ENCODE data around the gene RFTN1.

DNA sequence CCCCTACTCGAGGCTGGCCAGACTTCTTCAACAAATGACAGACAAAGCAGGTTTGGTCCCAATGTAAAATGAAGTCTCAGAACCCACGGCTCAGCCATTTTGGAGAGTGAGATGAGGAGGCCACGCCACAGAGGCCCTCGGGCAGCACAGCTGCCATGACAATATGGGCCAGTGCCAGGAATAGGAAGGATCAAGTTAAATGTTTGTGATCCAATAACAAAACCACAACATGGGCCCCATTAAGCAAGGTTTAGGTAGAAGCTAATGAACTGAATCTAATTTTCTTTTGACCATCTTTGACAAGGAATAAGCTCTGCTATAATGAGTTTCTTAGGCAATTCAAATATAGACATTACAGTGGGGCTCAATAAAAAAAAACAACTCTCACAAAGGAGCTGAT is 52.6 kb downstream of the RFTN1 start:
- no peak for TF ChIP-seq POLR2A (IDR thresholded peaks at IDR 0.05; ENCODE audit: low read depth, low read length)
- TF ChIP-seq, protein P1, sequence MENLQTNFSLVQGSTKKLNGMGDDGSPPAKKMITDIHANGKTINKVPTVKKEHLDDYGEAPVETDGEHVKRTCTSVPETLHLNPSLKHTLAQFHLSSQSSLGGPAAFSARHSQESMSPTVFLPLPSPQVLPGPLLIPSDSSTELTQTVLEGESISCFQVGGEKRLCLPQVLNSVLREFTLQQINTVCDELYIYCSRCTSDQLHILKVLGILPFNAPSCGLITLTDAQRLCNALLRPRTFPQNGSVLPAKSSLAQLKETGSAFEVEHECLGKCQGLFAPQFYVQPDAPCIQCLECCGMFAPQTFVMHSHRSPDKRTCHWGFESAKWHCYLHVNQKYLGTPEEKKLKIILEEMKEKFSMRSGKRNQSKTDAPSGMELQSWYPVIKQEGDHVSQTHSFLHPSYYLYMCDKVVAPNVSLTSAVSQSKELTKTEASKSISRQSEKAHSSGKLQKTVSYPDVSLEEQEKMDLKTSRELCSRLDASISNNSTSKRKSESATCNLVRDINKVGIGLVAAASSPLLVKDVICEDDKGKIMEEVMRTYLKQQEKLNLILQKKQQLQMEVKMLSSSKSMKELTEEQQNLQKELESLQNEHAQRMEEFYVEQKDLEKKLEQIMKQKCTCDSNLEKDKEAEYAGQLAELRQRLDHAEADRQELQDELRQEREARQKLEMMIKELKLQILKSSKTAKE (IDR thresholded peaks at IDR 0.05; ENCODE audit: low read depth, poor library complexity, severe bottlenecking), result no peak
- TF ChIP-seq, protein P2, sequence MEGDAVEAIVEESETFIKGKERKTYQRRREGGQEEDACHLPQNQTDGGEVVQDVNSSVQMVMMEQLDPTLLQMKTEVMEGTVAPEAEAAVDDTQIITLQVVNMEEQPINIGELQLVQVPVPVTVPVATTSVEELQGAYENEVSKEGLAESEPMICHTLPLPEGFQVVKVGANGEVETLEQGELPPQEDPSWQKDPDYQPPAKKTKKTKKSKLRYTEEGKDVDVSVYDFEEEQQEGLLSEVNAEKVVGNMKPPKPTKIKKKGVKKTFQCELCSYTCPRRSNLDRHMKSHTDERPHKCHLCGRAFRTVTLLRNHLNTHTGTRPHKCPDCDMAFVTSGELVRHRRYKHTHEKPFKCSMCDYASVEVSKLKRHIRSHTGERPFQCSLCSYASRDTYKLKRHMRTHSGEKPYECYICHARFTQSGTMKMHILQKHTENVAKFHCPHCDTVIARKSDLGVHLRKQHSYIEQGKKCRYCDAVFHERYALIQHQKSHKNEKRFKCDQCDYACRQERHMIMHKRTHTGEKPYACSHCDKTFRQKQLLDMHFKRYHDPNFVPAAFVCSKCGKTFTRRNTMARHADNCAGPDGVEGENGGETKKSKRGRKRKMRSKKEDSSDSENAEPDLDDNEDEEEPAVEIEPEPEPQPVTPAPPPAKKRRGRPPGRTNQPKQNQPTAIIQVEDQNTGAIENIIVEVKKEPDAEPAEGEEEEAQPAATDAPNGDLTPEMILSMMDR (IDR thresholded peaks at IDR 0.05 in 2 of 3, conservative IDR thresholded peaks at IDR 0.05 in 1 of 3; ENCODE audit: control insufficient read depth in 2 of 3, extremely low read depth in 1 of 3, insufficient read depth in 1 of 3, low read depth in 3 of 3, low read length in 3 of 3), result no peak
